GM12875 (cell line): Measurements from ENCODE around the gene GABRP.

Source experiments
- H3K4me3 ChIP-seq: one replicate; pipeline ENCODE4 v1.5.1; 2011; ENCODE audit warnings: low read depth, low read length, control low read depth
- TF ChIP-seq, protein P1 (sequence below): IDR thresholded peaks from 2 replicates; pipeline ENCODE4 v1.5.1; 2011; ENCODE audit warnings: low read depth, mild to moderate bottlenecking, control low read depth, inconsistent platforms, low read length, moderate library complexity, borderline replicate concordance; ENCODE audit not compliant: insufficient read depth

Gene GABRP, protein sequence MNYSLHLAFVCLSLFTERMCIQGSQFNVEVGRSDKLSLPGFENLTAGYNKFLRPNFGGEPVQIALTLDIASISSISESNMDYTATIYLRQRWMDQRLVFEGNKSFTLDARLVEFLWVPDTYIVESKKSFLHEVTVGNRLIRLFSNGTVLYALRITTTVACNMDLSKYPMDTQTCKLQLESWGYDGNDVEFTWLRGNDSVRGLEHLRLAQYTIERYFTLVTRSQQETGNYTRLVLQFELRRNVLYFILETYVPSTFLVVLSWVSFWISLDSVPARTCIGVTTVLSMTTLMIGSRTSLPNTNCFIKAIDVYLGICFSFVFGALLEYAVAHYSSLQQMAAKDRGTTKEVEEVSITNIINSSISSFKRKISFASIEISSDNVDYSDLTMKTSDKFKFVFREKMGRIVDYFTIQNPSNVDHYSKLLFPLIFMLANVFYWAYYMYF

DNA sequence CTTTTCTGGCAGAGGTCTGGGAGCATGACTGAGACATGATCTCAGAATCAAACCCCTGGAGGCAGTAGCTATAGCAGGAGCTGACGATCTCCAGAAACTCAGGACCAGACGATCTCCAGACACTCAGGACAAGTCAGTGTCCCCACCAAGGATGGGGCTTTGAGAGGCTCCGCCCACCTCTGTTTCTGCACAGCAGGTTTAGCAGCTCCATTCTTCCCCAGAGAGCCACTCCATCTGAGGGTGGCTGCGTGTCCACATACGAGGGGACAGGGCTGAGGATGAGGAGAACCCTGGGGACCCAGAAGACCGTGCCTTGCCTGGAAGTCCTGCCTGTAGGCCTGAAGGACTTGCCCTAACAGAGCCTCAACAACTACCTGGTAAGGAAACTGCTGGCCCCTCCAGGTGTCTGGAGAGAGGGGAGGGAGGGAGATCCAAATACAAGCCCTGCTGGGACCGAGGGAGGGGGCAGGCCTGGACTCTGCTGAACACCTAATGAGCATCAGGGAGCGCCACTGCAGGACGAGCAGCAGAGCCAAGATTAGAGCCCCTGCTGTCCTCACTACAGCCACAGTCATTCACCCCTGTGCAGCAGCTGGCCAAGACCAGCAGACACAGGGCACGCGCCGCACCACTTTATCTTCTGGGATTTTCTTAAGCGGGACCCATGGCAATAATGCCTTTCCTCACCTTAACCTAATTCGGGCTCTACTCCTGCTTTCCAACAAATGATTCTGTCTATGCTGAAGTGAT, at the start of gene GABRP:
GABRP (plus strand) TSS at position 228 of the 750 bp plus-strand sequence. CDS start 4,891 bp downstream, outside the sequence.
- TF ChIP-seq, protein P1, sequence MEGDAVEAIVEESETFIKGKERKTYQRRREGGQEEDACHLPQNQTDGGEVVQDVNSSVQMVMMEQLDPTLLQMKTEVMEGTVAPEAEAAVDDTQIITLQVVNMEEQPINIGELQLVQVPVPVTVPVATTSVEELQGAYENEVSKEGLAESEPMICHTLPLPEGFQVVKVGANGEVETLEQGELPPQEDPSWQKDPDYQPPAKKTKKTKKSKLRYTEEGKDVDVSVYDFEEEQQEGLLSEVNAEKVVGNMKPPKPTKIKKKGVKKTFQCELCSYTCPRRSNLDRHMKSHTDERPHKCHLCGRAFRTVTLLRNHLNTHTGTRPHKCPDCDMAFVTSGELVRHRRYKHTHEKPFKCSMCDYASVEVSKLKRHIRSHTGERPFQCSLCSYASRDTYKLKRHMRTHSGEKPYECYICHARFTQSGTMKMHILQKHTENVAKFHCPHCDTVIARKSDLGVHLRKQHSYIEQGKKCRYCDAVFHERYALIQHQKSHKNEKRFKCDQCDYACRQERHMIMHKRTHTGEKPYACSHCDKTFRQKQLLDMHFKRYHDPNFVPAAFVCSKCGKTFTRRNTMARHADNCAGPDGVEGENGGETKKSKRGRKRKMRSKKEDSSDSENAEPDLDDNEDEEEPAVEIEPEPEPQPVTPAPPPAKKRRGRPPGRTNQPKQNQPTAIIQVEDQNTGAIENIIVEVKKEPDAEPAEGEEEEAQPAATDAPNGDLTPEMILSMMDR: no peak

DNA sequence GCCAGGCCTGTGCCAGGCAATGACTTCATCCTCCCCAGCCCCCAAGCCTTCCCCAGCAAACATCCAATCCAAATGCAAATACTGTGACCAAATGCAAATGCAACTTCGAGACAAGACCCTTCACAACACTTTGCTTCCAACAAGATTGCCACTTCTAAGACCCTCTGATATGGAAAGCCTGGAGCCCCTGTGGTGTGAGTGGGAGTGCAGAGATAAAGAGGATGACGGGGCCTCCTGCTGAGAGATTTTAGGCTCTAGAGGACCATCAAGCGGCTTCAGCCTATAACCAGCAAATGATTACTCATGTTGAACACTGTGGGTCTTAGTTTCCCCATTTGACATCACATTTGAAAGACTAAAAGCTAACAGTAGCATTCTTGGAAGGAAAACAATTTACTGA, 46.6 kb upstream of the GABRP start:
- no peak overlapping the region for H3K4me3 ChIP-seq
- TF ChIP-seq, protein P1: no peak

More for the DNA sequence above, at the start of gene GABRP:
- no peak within 1 kb of the TSS for H3K4me3 ChIP-seq

GRCh38 chr5:170737591-170737990, 45.9 kb upstream of the GABRP start:
- no peak overlapping the region for H3K4me3 ChIP-seq
- TF ChIP-seq, protein P1: no peak

DNA sequence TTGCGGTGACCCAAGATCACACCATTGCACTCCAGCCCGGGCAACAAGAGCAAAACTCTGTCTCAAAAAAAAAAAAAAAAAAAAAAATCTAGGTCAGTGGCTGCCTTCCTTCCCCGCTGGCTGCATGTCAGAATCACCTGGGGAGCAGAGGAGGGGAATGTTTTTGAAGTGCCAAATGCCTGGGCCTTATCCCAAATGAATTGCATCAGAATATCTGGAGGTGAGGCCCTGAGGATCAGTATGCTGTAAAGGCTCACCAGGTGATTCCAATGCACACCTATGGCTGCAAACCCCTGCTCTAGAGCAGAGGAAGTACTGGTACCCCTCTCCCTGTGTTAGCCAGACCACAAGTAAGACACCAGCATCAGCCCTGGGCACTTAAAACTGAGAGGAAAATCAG, 44.7 kb upstream of the GABRP start:
- no peak overlapping the region for H3K4me3 ChIP-seq
- TF ChIP-seq, protein P1: no peak

DNA sequence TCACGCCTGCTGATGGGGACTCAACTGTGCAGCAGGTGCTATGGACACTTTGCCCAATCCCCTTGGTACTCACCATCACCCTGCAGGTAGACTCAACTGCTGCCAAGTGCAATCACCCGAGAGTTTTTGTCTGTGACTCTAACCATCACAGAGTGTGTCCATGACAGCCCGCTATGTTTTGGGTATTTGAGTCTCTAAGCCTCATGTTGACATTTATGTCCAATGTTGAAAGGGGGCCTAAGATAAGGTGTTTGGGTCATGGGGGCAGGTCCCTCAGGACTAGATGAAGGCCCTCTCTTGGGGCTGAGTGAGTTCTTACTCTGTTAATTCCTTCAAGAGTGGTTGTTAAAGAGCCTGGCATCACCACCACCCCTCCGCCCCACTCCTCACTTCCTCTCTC, 44.1 kb upstream of the GABRP start:
- no peak overlapping the region for H3K4me3 ChIP-seq
- TF ChIP-seq, protein P1: no peak

DNA sequence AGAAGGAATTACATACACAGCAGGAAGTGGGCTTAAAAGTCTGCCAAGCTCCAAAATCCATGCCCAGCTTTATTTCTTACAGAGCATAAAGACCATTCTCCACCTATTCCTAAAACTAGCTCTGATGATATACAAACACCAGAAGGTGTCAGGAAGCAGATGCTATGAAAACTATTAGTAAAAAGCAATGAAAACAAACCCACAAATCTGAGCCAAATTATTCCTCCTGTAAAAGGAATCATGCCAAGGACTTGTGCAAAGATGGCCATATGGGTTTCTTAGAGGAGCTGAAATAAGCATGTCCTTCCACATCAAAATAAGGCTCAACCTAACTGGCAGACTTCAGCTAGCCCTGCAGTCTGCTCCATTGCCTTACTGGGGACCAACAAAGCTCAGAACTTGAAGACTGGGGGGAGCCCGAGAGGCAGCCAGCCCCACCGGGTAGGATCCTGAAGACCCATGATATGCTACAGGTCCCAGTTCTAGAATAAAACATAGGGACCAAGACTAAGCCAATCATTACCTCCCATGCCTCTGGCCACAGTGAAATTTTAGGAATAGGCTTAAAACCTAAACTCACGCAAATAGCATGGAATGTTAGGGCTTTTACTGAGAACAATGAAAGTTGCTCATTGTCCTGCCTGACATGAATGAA, 42.8 kb upstream of the GABRP start:
- TF ChIP-seq, protein P1: no peak
- H3K4me3 ChIP-seq: no peak overlapping the region
